Endodermal cell (in vitro differentiated cells): ENCODE measurements around the gene ARHGEF12. TPM values are rescaled to one million over a fixed set of nuclear protein-coding genes. Genes with fewer than 3 reads are reported as not detected.

Experiments
- DNase-seq: peaks from one replicate; pipeline ENCODE4 v3.0.0-alpha.2; 2017
- H3K27ac ChIP-seq: 2 replicates; pipeline ENCODE4 v1.5.1; 2013; ENCODE audit warnings: mild to moderate bottlenecking, low read depth, low read length, moderate library complexity
- H3K27me3 ChIP-seq: 2 replicates; pipeline ENCODE4 v1.6.1; 2013; ENCODE audit warnings: mild to moderate bottlenecking, low read length, moderate library complexity; ENCODE audit not compliant: insufficient read depth, control insufficient read depth, poor library complexity, severe bottlenecking
- H3K36me3 ChIP-seq: 2 replicates; pipeline ENCODE4 v1.7.0; 2013; ENCODE audit warnings: mild to moderate bottlenecking, low read length, moderate library complexity; ENCODE audit not compliant: control insufficient read depth, insufficient read depth
- H3K4me1 ChIP-seq: one replicate; pipeline ENCODE4 v1.7.0; 2013; ENCODE audit warnings: low read length; ENCODE audit not compliant: control insufficient read depth, insufficient read depth
- H3K4me3 ChIP-seq: 2 replicates; pipeline ENCODE4 v1.5.1; 2013; ENCODE audit warnings: mild to moderate bottlenecking, low read length, moderate library complexity
- H3K9ac ChIP-seq: 2 replicates; pipeline ENCODE4 v1.6.1; 2013; ENCODE audit warnings: mild to moderate bottlenecking, low read length, moderate library complexity; ENCODE audit not compliant: poor library complexity, severe bottlenecking; ENCODE audit errors: extremely low read depth
- H3K9me3 ChIP-seq: 2 replicates; pipeline ENCODE4 v1.6.1; 2013; ENCODE audit warnings: mild to moderate bottlenecking, low read length, moderate library complexity; ENCODE audit not compliant: control insufficient read depth
- H3K27ac Mint-ChIP-seq: 2 replicates; pipeline ENCODE4 v1.8.0; 2020; ENCODE audit warnings: mixed read lengths
- H3K27me3 Mint-ChIP-seq: 2 replicates; pipeline ENCODE4 v1.8.0; 2021; ENCODE audit warnings: mild to moderate bottlenecking, mixed read lengths; ENCODE audit not compliant: insufficient read depth
- H3K36me3 Mint-ChIP-seq: 2 replicates; pipeline ENCODE4 v1.8.0; 2020; ENCODE audit warnings: low read depth, mixed read lengths
- H3K4me1 Mint-ChIP-seq: 2 replicates; pipeline ENCODE4 v1.8.0; 2020; ENCODE audit warnings: mixed read lengths
- H3K4me3 Mint-ChIP-seq: 2 replicates; pipeline ENCODE4 v1.8.0; 2020; ENCODE audit warnings: mild to moderate bottlenecking, moderate library complexity, mixed read lengths
- H3K9me3 Mint-ChIP-seq: 2 replicates; pipeline ENCODE4 v1.8.0; 2020; ENCODE audit warnings: mild to moderate bottlenecking, mixed read lengths
- WGBS, 2 experiments: methylation state at CpG; one replicate each; pipeline versions ENCODE4 v1.1.5 to v1.1.7; 2013; ENCODE audit warnings: missing lambda C conversion rate in 2 of 2, mixed read lengths in 1 of 2; ENCODE audit not compliant: insufficient coverage in 1 of 2, insufficient read length in 1 of 2; 5-methylcytosine and 5-hydroxymethylcytosine counted together
- total RNA-seq, 2 donors: library from RNA; stranded (reverse); fragmentation: NEBNext Ultra II Directional in 1 of 2; extraction: Animal tissue kit (Norgen Biotek cat#: 25700) in 1 of 2; gene quantifications; 2 replicates in 1 of 2; 3 replicates in 1 of 2; pipeline ENCODE4 v1.2.1, GENCODE V29; 2021
- TF ChIP-seq, protein P1 (sequence below): fragments of 200-600 bp; sonication (generic); conservative IDR thresholded peaks from 2 replicates; pipeline ENCODE4 v1.5.0; 2021; ENCODE audit warnings: antibody characterized with exemption, mild to moderate bottlenecking

Gene ARHGEF12
- total RNA-seq, 2 donors from 2014 or later = 35.3 to 38.7 TPM

DNA sequence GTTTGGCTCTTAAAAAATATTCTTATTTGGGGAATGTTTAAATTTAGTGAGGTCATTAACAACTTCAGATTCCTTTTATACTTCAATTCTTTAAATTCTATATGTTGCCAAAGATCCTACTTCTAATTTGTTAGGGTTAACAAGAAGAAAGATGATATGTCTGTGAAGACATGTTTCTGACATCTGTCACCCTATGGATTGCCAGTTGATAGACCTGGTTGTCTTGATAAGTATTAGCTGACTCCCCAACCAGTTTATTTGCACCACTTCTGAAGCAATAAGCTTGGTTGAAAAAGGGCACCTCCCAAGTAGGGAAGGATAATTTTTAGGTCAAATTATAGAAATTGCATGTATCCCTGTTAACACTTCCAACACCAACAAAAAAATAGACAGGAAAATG, 29.3 kb downstream of the ARHGEF12 start:
- H3K9me3 ChIP-seq = peaks cover 6% of the 10 kb centered on the region
- H3K27me3 Mint-ChIP-seq = no peaks in the 10 kb centered on the region
- H3K4me1 Mint-ChIP-seq = peaks cover 5% of the 10 kb centered on the region
- no peak overlapping the region for H3K4me3 ChIP-seq
- DNase-seq = no peak
- no peak overlapping the region for H3K9ac ChIP-seq
- no peaks in the 10 kb centered on the region for H3K9me3 Mint-ChIP-seq
- H3K4me1 ChIP-seq = no peaks in the 10 kb centered on the region
- H3K27me3 ChIP-seq = no peaks in the 10 kb centered on the region
- H3K36me3 ChIP-seq = peaks cover 4% of the 10 kb centered on the region
- peaks cover 4% of the 10 kb centered on the region for H3K36me3 Mint-ChIP-seq
- TF ChIP-seq, protein P1, sequence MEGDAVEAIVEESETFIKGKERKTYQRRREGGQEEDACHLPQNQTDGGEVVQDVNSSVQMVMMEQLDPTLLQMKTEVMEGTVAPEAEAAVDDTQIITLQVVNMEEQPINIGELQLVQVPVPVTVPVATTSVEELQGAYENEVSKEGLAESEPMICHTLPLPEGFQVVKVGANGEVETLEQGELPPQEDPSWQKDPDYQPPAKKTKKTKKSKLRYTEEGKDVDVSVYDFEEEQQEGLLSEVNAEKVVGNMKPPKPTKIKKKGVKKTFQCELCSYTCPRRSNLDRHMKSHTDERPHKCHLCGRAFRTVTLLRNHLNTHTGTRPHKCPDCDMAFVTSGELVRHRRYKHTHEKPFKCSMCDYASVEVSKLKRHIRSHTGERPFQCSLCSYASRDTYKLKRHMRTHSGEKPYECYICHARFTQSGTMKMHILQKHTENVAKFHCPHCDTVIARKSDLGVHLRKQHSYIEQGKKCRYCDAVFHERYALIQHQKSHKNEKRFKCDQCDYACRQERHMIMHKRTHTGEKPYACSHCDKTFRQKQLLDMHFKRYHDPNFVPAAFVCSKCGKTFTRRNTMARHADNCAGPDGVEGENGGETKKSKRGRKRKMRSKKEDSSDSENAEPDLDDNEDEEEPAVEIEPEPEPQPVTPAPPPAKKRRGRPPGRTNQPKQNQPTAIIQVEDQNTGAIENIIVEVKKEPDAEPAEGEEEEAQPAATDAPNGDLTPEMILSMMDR = no peak
- H3K4me3 Mint-ChIP-seq = no peak overlapping the region
- no peak overlapping the region for H3K27ac ChIP-seq
- no peak overlapping the region for H3K27ac Mint-ChIP-seq

DNA sequence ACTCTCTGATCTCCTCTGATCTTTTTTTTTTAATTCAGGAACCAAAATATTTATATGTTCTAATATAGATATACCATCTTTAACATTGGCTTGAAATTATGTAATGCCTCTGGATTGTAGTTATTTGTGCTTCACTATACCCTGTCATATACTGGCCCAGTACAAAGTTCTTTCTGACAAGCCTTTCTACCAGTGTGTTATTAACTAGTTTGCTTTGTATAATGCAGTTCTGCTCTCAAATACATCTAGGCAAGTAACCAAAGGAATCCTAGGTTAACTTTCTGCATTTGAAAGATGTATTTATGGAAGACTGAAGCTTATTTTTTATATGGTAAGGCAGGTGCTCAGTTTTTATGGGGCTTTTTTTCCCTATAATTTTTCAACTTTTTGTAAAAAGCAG, 36.1 kb downstream of the ARHGEF12 start:
- Mint-ChIP-seq H3K4me1 (peaks cover 14% of the 10 kb centered on the region), H3K27me3 (no peaks in the 10 kb centered on the region), H3K9me3 (peaks cover 7% of the 10 kb centered on the region), H3K36me3 (peaks cover 6% of the 10 kb centered on the region), H3K27ac (no peak overlapping the region), H3K4me3 (no peak overlapping the region)
- Histone ChIP-seq H3K36me3 (no peaks in the 10 kb centered on the region), H3K4me3 (no peak overlapping the region), H3K27me3 (no peaks in the 10 kb centered on the region), H3K9me3 (peaks cover 6% of the 10 kb centered on the region), H3K9ac (no peak overlapping the region), H3K27ac (no peak overlapping the region), H3K4me1 (no peaks in the 10 kb centered on the region)
- DNase-seq = no peak
- TF ChIP-seq, protein P1 = no peak

GRCh38 chr11:120375076-120375475, 38.9 kb downstream of the ARHGEF12 start:
- Histone ChIP-seq H3K36me3 (no peaks in the 10 kb centered on the region), H3K27me3 (no peaks in the 10 kb centered on the region), H3K27ac (no peak overlapping the region), H3K4me1 (no peaks in the 10 kb centered on the region), H3K4me3 (no peak overlapping the region), H3K9ac (no peak overlapping the region), H3K9me3 (peaks cover 21% of the 10 kb centered on the region)
- H3K9me3 Mint-ChIP-seq = peaks cover 21% of the 10 kb centered on the region
- H3K27ac Mint-ChIP-seq = peak overlapping the region; percentile 76
- DNase-seq = no peak
- peaks cover 17% of the 10 kb centered on the region for H3K36me3 Mint-ChIP-seq
- WGBS, 2 experiments = 82 to 90% methylated on average over 3 of the region's 3 CpGs
- TF ChIP-seq, protein P1 = no peak
- H3K27me3 Mint-ChIP-seq = no peaks in the 10 kb centered on the region
- peaks cover 13% of the 10 kb centered on the region for H3K4me1 Mint-ChIP-seq
- no peak overlapping the region for H3K4me3 Mint-ChIP-seq
